ENCODE data around the gene NTN1. TPM values are rescaled to one million over a fixed set of nuclear protein-coding genes. Genes with fewer than 3 reads are reported as not detected.
A peak's percentile ranks its signal among the peaks of the same experiment; 100 is the strongest.

The NTN1 gene
- total RNA-seq, 4 donors from 2014 or later = 5.9 to 11.6 (median 8.5) TPM

DNA sequence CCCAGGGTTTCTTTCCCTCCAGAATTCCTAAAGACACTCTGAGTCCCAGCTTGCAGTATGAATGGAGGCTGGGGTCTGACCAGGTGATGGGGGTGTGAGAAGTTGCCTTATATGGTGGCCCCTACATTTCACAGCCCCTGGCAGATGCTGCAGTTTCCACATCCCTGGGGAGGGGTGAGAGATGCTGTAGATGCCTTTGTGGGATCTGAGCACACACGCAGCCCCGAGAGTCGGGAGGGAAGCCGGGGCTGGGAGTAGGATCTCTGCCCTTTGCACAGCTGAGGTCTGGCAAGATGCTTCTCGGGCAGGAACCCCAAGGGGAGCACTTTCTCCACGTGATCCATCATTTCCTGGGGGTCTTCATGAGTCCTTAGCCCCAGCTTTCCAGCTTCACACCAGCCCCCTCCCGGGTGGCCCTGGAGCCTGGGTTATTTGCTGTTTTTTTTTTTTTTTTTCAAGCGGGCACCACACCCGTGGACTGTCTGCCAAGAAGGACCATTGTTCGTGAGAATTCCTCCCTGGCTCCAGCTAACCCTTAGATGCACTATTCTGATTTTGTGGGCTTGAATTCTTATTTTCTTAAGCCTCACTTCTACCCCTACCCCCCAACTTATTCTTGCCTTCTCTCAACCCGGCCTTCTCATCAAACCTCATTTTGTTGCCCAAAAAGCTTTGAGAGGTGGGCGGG is 50.6 kb downstream of the NTN1 start:
- intact Hi-C loops (cut with DNase I; ENCODE audit: low total_unique reads) = no loop called here
- H3K4me3 ChIP-seq (ENCODE audit: low read depth, poor library complexity, severe bottlenecking) = no peak overlapping the region

DNA sequence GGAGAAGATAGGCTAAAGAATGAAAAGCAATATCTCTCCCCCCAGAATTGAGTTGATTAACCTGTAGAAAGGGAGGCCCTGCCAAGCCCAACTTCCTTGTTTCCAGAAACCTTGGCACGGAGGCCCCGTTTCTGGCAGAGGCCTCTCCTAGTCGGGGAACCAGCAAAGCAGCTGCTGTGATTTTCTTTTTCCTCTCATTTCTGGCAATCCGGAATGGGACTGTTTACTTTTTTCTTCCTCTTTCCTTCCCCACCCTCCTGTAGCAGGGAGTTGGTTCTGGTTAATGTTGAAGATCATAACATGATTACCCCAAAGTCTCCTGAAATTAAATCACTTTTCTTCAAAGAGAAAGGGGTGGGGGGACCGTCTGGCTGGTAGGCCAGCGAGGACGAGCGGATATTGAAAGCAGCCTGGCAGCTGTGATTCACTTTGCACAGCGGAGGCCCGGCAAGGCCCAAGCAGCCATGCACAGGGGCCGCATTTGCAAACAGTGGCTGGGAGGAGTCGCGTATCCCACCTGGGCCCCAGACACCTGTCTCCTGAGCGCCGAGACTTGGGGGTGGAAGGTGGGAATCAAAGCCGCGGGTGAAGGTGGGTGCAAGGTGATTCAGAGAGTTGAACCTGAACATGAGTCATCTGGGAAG is 51.5 kb downstream of the NTN1 start:
- DNase-seq (ENCODE audit: low spot score in 2 of 2) = peak; percentile 37 to 92
- TF ChIP-seq, protein P1, sequence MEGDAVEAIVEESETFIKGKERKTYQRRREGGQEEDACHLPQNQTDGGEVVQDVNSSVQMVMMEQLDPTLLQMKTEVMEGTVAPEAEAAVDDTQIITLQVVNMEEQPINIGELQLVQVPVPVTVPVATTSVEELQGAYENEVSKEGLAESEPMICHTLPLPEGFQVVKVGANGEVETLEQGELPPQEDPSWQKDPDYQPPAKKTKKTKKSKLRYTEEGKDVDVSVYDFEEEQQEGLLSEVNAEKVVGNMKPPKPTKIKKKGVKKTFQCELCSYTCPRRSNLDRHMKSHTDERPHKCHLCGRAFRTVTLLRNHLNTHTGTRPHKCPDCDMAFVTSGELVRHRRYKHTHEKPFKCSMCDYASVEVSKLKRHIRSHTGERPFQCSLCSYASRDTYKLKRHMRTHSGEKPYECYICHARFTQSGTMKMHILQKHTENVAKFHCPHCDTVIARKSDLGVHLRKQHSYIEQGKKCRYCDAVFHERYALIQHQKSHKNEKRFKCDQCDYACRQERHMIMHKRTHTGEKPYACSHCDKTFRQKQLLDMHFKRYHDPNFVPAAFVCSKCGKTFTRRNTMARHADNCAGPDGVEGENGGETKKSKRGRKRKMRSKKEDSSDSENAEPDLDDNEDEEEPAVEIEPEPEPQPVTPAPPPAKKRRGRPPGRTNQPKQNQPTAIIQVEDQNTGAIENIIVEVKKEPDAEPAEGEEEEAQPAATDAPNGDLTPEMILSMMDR (IDR thresholded peaks at IDR 0.05) = no peak
- no peak for TF ChIP-seq POLR2A (IDR thresholded peaks at IDR 0.05)
- WGBS, 2 donors = 26% methylated on average over 17 of the region's 17 CpGs

More for the DNA sequence above, 50.6 kb downstream of the NTN1 start:
- no peak for DNase-seq (ENCODE audit: low spot score in 2 of 2)
- TF ChIP-seq, protein P1 (IDR thresholded peaks at IDR 0.05) = no peak
- no peak for TF ChIP-seq POLR2A (IDR thresholded peaks at IDR 0.05)
- WGBS, 2 donors = 23 to 34% methylated on average over 12 of the region's 12 CpGs

DNA sequence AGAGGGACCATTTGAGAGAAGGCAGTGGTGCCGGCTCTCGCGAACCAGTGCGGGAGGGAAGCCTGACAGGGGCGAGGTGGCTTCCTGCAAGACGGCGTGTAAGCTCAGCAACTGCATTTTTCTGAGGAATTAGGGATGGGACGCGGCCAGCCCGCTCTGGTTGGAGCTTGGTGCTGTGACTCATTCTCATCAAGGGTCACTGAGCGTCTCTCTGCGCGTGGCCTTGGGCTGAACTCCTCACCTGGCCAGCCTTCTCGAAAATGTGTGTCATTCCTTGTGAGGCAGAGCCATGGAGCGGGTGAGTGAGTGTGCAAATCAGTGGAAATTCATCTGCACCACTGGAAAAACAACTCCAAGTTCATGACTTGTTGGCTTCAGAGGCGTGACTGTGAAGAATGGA is 52.8 kb downstream of the NTN1 start:
- peak; percentile 66 to 91 for DNase-seq (ENCODE audit: low spot score in 2 of 2)
- 79 to 95% methylated on average over 16 of the region's 16 CpGs for WGBS, 2 donors
- intact Hi-C loops (cut with DNase I; ENCODE audit: low total_unique reads) = no loop called here
- no peak overlapping the region for H3K4me3 ChIP-seq (ENCODE audit: low read depth, poor library complexity, severe bottlenecking)
- TF ChIP-seq POLR2A (IDR thresholded peaks at IDR 0.05) = no peak
- TF ChIP-seq, protein P1 (IDR thresholded peaks at IDR 0.05) = no peak

More for the DNA sequence above, 51.5 kb downstream of the NTN1 start:
- intact Hi-C loops (cut with DNase I; ENCODE audit: low total_unique reads) = no loop called here
- no peak overlapping the region for H3K4me3 ChIP-seq (ENCODE audit: low read depth, poor library complexity, severe bottlenecking)

DNA sequence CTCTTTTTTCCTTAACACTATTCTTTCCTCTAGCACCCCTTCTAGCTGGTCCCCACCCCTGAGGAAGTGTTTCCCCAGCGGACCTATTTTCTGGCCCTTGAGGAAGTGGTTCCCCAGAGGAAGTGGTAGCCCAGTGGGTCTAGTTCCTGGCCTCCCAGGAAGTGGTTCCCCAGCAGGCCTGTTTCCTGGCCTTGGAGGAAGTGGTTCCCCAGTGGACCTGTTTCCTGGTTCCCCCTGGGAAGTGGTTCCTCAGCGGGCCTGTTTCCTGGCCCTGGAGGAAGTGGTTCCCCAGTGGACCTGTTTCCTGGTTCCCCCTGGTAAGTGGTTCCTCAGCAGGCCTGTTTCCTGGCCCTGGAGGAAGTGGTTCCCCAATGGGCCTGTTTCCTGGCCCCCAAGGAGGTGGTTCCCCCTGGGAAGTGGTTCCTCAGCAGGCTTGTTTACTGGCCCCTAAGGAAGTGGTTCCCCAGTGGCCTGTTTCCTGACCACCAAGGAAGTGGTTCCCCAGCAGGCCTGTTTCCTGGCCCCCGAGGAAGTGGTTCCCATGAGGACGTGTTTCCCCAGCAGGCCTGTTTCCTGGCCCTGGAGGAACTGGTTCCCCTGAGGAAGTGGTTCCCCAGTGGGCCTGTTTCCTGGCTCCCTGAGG is 58.3 kb downstream of the NTN1 start:
- 72 to 92% methylated on average over 4 of the region's 4 CpGs for WGBS, 2 donors
- TF ChIP-seq, protein P1 (IDR thresholded peaks at IDR 0.05) = no peak
- no peak for TF ChIP-seq POLR2A (IDR thresholded peaks at IDR 0.05)
- no peak for DNase-seq (ENCODE audit: low spot score in 2 of 2)
- intact Hi-C loops (cut with DNase I; ENCODE audit: low total_unique reads) = no loop called here
- H3K4me3 ChIP-seq (ENCODE audit: low read depth, poor library complexity, severe bottlenecking) = no peak overlapping the region

DNA sequence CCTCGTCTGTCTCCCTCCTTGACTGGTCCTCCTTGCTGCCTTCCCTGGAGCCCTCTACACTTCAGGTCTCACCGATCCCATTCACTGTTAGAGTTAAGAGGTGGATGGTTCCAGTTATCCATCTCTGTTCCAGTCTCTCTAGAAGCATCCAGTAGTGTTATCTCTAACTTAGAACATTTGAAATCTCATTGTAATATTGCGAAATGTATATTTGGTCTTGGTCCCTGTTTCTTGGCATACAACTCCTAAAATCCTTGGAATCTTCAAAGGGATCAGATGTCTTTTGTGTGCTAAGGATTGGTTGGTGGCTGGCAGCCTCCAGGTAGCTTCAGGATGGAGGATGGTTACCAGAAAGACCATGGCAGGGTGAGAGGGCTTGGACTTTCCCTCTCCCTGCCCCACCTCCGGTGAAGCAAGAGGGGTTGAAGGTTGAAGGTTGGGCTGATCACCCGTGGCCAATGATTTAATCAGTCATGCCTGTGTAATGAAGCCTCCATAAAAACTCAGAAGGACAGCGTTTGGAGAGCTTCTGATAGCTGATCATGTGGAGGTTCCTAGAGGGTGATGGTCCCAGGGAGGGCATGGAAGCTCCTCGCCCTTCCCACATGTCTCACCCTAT is 59.1 kb downstream of the NTN1 start:
- intact Hi-C loops (cut with DNase I; ENCODE audit: low total_unique reads) = no loop called here
- no peak overlapping the region for H3K4me3 ChIP-seq (ENCODE audit: low read depth, poor library complexity, severe bottlenecking)
- no peak for DNase-seq (ENCODE audit: low spot score in 2 of 2)
- TF ChIP-seq, protein P1 (IDR thresholded peaks at IDR 0.05) = no peak
- TF ChIP-seq POLR2A (IDR thresholded peaks at IDR 0.05) = no peak
- WGBS, 2 donors = 77 to 81% methylated on average over 7 of the region's 7 CpGs
